ENCODE results near the gene DAAM1.

The DAAM1 gene

GRCh38 chr14:59188461-59189090 lies at the start of gene DAAM1:
Gene DAAM1 (plus strand): TSS chr14:59188667. CDS start chr14:59263478, 74,811 bp downstream.
- peak; percentile 98 for DNase-seq

DNA sequence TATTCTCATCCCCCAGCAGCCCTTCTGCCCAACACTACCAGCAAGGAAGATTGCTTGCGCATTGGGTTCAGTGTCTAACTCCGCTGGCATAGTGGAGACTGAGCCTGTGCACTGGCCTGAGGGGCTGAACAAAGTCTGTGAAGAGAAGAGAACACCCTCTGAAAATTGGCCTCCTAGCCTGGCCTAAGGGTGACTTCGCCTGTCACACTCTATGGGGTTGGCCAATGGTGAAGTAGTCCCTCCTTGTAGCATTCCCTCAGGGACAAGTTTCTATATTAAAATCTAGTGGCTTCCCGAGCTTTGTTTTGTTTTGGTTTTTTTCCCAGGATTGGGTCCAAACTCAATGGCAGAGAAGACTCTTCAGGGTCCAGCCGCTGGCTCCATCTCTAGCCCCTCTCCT lies 49.1 kb upstream of the DAAM1 start:
- no peak for DNase-seq

DNA sequence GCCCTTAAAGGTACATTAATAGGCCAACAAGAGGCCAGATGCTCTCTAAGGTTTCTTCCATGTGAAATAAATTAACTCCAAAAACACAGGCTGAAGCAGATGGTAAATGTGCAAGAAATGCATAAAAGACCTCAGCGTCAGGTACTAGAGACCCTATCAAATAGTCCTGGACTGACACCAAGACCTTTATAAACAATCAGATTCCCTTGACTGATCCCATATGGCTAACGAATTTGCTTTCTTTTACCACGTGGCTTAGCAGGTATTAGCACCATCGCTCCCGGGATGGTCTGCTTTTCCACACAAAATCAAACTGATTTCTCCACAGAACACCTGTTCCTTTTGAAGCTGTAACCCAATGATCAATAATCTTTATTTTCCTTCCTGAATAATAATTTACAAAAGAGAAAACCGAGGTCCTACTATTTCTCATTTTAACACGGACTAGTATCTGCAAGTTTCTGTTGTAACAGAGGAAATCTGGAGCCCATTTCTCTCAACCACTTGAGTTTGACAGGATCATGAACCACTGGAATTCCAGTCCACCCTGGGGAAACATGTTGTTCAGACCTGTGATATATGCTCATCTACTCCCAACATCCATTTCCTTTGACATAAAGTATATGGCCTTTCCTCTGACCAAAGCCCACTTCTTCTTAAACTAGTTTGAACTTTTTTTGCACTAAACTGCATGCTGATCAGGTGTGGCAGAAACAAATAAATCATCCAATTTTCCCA lies 48.2 kb upstream of the DAAM1 start:
- no peak for DNase-seq

GRCh38 chr14:59146484-59146883 lies 42.0 kb upstream of the DAAM1 start:
- DNase-seq = no peak

- DNase-seq = no peak
Observed at GRCh38 chr14:59147007-59147406, 41.5 kb upstream of the DAAM1 start.

DNA sequence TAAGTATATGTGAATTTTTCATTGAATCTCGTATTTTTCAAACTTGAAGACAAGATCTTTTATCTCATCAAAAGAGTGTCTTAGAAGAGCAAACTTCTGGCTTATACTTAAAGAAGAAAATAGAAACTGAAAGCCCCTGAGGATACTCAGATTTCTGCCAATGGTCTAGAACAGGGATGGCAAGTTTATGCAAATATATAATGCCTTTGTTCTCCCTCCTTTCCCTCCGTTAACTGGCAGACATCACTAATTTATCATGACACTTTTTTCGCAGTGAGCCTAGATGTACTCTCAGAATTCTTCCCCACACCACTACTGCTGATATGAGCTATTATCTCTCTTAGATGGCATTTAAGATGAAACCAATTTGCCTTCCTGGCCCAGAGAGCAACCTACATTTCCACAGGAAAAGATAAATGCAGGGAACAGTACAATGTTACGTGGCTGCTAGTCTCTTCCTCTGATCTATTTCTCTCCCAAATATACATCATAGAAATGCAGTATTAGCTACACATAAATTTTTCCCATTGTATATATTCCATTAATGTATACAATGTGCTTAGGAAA lies 40.0 kb upstream of the DAAM1 start:
- DNase-seq = no peak

DNA sequence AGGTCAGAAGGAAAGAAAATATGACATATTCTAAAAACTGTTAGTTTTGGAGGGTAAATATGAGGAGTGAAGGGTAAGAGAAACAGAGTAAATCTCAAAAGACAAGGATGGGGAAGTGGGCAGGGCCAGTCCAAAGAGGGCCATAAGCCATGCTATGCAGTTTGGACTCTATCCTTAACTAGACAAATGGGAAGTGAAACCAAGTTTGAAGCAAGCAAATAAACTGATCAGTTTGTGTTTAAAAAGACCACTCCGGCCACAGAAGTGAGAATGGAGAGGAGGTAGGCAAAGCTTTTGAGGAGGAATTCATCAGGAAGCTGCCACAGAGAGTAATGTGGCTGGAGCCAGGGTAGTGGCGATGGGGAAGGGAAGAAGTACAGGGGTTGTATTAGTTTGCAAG lies 37.5 kb upstream of the DAAM1 start:
- DNase-seq = no peak

DNA sequence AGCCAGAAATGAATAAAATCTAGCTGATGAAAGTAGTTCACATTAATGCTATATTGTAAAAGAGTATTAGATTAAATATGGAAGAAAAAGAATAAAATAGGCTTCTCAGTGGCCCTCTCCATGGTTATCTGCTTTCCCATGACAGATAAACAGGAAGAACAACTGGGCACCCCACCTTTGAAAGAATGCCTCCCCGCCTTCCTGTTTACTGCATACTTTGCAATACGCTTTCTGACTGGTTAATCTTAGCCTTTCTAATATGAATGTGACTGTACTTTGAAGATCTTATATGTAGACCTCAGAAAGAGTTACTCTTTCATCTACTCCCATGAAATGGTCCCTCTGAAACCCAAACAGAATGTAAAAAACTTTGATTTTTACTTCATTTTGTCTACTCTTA lies 34.1 kb upstream of the DAAM1 start:
- no peak for DNase-seq

- no peak for DNase-seq
Observed at GRCh38 chr14:59155886-59156285, 32.6 kb upstream of the DAAM1 start.

- no peak for DNase-seq
Observed at GRCh38 chr14:59159169-59159568, 29.3 kb upstream of the DAAM1 start.

GRCh38 chr14:59160506-59160905 lies 28.0 kb upstream of the DAAM1 start:
- no peak for DNase-seq

DNA sequence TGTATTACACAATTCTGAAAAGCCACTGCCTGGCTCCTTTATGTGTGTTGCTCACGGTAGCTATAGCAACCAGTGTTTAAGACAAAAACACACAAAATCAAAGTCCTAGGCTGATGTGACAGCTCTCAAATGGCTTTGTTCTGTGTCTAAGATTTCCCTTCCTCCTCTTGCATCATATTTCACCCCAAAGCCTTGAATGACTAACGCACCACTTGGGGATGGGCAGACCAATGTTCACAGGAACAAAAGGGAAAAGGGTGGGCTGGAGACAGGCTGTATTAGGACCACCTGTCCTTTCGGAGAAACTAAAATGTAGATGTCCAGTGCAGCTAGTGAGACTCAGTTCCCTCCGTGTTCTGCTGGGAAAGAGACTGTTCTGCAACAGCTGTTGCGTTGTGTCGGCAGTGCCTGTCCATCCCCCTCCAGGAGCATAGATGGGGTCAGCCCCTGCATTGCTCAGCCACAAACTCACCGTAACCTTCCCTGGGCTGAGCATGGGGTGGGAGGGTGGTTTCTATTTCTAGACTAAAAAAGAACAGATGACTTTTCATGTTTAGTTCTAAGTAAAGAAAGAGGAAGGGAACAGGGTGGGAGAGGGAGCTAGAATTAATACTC lies 26.8 kb upstream of the DAAM1 start:
- DNase-seq = peak; percentile 23

GRCh38 chr14:59166258-59166657 lies 22.2 kb upstream of the DAAM1 start:
- DNase-seq = no peak

DNA sequence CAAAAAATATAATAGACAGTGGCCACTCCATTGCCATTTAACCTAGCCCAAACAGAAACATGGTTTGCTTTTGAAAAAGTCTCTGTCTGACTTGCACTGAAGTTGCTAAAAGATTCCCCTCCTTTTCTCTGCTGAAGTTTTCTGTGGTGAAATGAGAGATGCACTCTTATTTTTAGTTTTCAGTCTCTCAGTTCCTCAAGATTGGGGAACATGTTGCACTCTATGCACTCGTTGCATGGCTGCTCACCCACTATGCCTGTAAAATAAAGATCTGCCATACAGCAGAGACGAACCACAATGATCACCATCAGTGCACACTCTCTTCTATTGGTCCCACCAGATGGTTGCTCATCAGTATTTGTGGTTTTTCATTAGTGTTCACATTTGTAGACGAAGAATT lies 13.1 kb upstream of the DAAM1 start:
- no peak for DNase-seq

GRCh38 chr14:59176765-59177164 lies 11.7 kb upstream of the DAAM1 start:
- DNase-seq = no peak

- DNase-seq = no peak
Observed at GRCh38 chr14:59177262-59177661, 11.2 kb upstream of the DAAM1 start.

- DNase-seq = no peak
Observed at GRCh38 chr14:59181791-59182190, 6.7 kb upstream of the DAAM1 start.

GRCh38 chr14:59182641-59183040 lies 5.8 kb upstream of the DAAM1 start:
- no peak for DNase-seq

- no peak for DNase-seq
Observed at GRCh38 chr14:59183150-59183549, 5.3 kb upstream of the DAAM1 start.

DNA sequence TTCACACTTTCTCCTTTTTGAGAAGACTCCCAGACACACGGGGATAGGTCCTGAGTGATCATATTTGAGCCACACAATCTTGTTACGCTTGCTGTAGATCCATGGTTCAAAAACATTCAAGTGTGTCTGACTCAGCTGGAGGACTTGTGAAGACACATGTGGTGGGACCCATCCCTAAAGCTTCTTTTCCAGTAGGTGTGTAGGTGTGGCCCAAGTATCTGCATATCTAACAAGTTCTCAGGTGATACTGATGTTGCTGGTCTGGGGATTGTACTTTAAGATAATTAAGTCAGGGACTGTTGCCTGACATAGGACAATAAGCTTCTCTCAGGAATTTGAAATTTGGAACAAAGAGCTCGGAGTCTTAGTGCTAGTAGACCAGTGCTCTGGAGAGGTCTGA lies 4.1 kb upstream of the DAAM1 start:
- DNase-seq = no peak

DNA sequence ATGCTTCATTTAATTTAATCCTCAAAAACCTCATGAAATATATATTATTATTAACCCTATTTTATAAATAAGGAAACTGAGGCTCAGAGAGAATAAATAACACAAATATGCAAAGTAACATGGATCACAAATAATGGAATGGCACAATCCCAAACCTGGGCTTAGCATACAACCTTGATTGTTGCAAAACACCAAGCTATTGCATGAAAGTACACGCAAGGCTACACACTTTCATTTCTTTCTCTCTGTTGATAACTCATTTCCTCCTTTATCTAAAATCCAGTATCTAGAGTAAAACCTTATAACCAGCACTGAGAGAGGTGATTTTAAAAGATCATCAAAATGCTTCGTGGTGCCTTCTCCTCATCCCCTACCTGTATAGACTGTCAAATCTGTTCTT lies 2.8 kb upstream of the DAAM1 start:
- no peak for DNase-seq

DNA sequence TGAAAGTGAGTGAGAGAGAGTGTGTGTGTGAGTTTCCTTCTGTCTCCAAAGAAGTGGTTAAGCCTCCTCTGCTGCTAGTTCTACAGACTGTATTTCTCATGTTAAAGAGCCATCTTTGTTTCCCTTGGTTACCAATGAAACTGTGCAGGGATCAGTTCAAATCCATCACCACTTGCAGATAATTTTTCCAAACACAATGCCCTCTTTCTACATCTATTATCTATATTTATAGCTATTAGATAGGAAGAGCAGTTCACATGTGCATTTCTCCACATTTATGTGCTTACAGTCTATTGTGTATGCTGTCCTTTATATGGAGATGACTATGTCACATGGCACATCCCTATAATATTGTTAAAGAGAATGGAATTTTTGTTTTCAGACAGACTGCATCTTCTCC lies 2.2 kb upstream of the DAAM1 start:
- no peak for DNase-seq

GRCh38 chr14:59187118-59187517 lies 1.3 kb upstream of the DAAM1 start:
- no peak for DNase-seq

GRCh38 chr14:59187802-59188460 lies 536 bp upstream of the DAAM1 start:
- no peak for DNase-seq
